ENCODE data around the gene ENDOG.

- TF ChIP-seq USF2 (CRISPR knock-in tag; IDR thresholded peaks at IDR 0.05) (no peak), CTCF (IDR thresholded peaks at IDR 0.05) (no peak), ZNF317 (CRISPR knock-in tag; IDR thresholded peaks at IDR 0.05; ENCODE audit: borderline replicate concordance, low read depth) (no peak), GABPB1 (CRISPR knock-in tag; IDR thresholded peaks at IDR 0.05) (no peak), HMGXB4 (CRISPR knock-in tag; IDR thresholded peaks at IDR 0.05) (no peak), FOXJ3 (CRISPR knock-in tag; IDR thresholded peaks at IDR 0.05; ENCODE audit: borderline replicate concordance) (no peak), ATF3 (CRISPR knock-in tag; conservative IDR thresholded peaks at IDR 0.05) (no peak), NFYB (CRISPR knock-in tag; conservative IDR thresholded peaks at IDR 0.05; ENCODE audit: low read depth) (no peak), TEAD4 (CRISPR knock-in tag; IDR thresholded peaks at IDR 0.05) (no peak), CBFB (CRISPR knock-in tag; IDR thresholded peaks at IDR 0.05; ENCODE audit: low read depth) (no peak), GTF2I (CRISPR knock-in tag; conservative IDR thresholded peaks at IDR 0.05) (no peak), KAT7 (CRISPR knock-in tag; IDR thresholded peaks at IDR 0.05; ENCODE audit: borderline replicate concordance) (no peak), FOXP1 (CRISPR knock-in tag; IDR thresholded peaks at IDR 0.05; ENCODE audit: borderline replicate concordance) (no peak), FOXK1 (CRISPR knock-in tag; IDR thresholded peaks at IDR 0.05) (no peak)
Measured at GRCh38 chr9:128821584-128822406, 3.5 kb downstream of the ENDOG start.

Measured in WTC11 (cell line).